C4-2B (cell line): ENCODE results near the gene BAIAP2L2.

Experiments used
- ZFX ChIP-seq: fragments of 450-650 bp; IDR thresholded peaks from 2 replicates; pipeline ENCODE4 v1.6.1; 2017
- TF ChIP-seq, protein P1 (sequence below): fragments of 450-650 bp; conservative IDR thresholded peaks from 2 replicates; pipeline ENCODE4 v1.5.1; 2017; ENCODE audit warnings: mild to moderate bottlenecking

- TF ChIP-seq, protein P1, sequence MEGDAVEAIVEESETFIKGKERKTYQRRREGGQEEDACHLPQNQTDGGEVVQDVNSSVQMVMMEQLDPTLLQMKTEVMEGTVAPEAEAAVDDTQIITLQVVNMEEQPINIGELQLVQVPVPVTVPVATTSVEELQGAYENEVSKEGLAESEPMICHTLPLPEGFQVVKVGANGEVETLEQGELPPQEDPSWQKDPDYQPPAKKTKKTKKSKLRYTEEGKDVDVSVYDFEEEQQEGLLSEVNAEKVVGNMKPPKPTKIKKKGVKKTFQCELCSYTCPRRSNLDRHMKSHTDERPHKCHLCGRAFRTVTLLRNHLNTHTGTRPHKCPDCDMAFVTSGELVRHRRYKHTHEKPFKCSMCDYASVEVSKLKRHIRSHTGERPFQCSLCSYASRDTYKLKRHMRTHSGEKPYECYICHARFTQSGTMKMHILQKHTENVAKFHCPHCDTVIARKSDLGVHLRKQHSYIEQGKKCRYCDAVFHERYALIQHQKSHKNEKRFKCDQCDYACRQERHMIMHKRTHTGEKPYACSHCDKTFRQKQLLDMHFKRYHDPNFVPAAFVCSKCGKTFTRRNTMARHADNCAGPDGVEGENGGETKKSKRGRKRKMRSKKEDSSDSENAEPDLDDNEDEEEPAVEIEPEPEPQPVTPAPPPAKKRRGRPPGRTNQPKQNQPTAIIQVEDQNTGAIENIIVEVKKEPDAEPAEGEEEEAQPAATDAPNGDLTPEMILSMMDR = no peak
- no peak for TF ChIP-seq ZFX
Measured at GRCh38 chr22:38153821-38154562, 43.5 kb upstream of the BAIAP2L2 start.
